ENCODE measurements around the gene MAF. TPM values are rescaled to one million over a fixed set of nuclear protein-coding genes. Genes with fewer than 3 reads are reported as not detected.

The MAF gene
- total and polyA plus RNA-seq, 2 of the 4 experiments (the other 2 are of a cell fraction) = under 0.01 to 0.02 TPM

DNA sequence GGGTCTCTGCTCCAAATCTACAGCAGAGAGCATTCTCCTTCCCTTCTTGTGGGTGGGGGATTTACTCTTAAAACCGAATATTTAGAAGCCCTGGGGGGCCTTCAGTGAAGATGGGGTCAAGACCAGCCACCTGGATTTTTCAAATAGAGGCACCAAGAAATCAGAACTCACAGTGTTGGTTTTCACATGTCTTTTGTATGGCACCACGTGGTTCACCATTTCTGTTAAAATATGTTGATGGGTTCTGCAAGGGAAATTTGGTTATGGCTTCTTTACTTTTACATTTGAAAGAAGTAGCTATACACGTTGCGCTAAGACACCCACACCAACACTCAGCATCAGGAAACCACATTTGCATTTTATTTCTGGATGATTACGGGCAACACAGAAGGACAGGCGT lies 17.7 kb downstream of the MAF start:
- Histone ChIP-seq H3K27me3 (ENCODE audit: control insufficient read depth, insufficient read depth, low read length) (no peaks in the 10 kb centered on the region), H2AK9ac (replicated peaks; ENCODE audit: low read depth, low read length, poor library complexity) (no peak overlapping the region), H2BK15ac (ENCODE audit: low read depth, low read length) (no peak overlapping the region), H2BK5ac (ENCODE audit: low read depth, low read length, poor library complexity, severe bottlenecking) (no peak overlapping the region), H3K36me3 (ENCODE audit: control insufficient read depth, insufficient read depth, low read length) (no peaks in the 10 kb centered on the region), H2AFZ (replicated peaks; ENCODE audit: low read length, poor library complexity) (no peak overlapping the region), H4K8ac (ENCODE audit: low read depth in 2 of 2, low read length in 2 of 2) (no peak overlapping the region), H3K18ac (ENCODE audit: low read depth, low read length) (no peak overlapping the region), H4K91ac (ENCODE audit: insufficient read depth, low read depth, low read length) (no peak overlapping the region), H3K23ac (ENCODE audit: low read depth, low read length) (no peak overlapping the region), H3K56ac (ENCODE audit: extremely low read depth, insufficient read depth, low read length) (no peak overlapping the region), H3K4me2 (ENCODE audit: low read depth, low read length) (no peak overlapping the region), H4K5ac (ENCODE audit: low read depth, low read length) (no peak overlapping the region), H4K20me1 (ENCODE audit: insufficient read depth, low read length) (no peaks in the 10 kb centered on the region), H3K79me1 (ENCODE audit: low read depth in 1 of 2, low read length in 2 of 2) (no peaks in the 10 kb centered on the region), H3K9ac (ENCODE audit: low read depth, low read length) (no peak overlapping the region), H3K27ac (ENCODE audit: insufficient read depth, low read length) (no peak overlapping the region), H3K9me1 (ENCODE audit: insufficient read depth, low read length) (no peaks in the 10 kb centered on the region), H2BK20ac (ENCODE audit: low read depth, low read length) (no peak overlapping the region), H3K4me1 (ENCODE audit: control insufficient read depth, insufficient read depth, low read length) (no peaks in the 10 kb centered on the region), H2BK120ac (ENCODE audit: low read depth, low read length) (no peak overlapping the region), H3K9me3 (ENCODE audit: control insufficient read depth, insufficient read depth, low read length) (no peaks in the 10 kb centered on the region), H3K4me3 (ENCODE audit: insufficient read depth, low read depth, low read length) (no peak overlapping the region), H2AK5ac (ENCODE audit: low read depth, low read length) (no peak overlapping the region), H3K14ac (replicated peaks; ENCODE audit: low read depth, low read length) (no peak overlapping the region), H3K4ac (ENCODE audit: low read depth, low read length) (no peak overlapping the region)
- in situ Hi-C loops (cut with MboI; ENCODE audit: low sequenced_read_pairs) = no loop called here
- POLR2A ChIA-PET (ENCODE audit: unreplicated experiment) = no interaction called here
- no TSS peak for BruUV-seq (replicated peaks)
- WGBS, 2 experiments (ENCODE audit: extremely low coverage in 2 of 2, insufficient read length in 1 of 2) = no CpG with 5 or more reads among the region's 6 CpGs
- no peak for TF ChIP-seq SMC3 (IDR thresholded peaks at IDR 0.05; ENCODE audit: low read depth, low read length)
- TF ChIP-seq FOS (IDR thresholded peaks at IDR 0.05; ENCODE audit: low read depth, low read length) = no peak
- TF ChIP-seq, protein P1, sequence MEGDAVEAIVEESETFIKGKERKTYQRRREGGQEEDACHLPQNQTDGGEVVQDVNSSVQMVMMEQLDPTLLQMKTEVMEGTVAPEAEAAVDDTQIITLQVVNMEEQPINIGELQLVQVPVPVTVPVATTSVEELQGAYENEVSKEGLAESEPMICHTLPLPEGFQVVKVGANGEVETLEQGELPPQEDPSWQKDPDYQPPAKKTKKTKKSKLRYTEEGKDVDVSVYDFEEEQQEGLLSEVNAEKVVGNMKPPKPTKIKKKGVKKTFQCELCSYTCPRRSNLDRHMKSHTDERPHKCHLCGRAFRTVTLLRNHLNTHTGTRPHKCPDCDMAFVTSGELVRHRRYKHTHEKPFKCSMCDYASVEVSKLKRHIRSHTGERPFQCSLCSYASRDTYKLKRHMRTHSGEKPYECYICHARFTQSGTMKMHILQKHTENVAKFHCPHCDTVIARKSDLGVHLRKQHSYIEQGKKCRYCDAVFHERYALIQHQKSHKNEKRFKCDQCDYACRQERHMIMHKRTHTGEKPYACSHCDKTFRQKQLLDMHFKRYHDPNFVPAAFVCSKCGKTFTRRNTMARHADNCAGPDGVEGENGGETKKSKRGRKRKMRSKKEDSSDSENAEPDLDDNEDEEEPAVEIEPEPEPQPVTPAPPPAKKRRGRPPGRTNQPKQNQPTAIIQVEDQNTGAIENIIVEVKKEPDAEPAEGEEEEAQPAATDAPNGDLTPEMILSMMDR (conservative IDR thresholded peaks at IDR 0.05; ENCODE audit: low read depth, low read length) = no peak
- TF ChIP-seq MAFK (IDR thresholded peaks at IDR 0.05; ENCODE audit: low read depth, low read length) = no peak
- no peak for TF ChIP-seq BHLHE40 (IDR thresholded peaks at IDR 0.05; ENCODE audit: low read depth, low read length)
- TF ChIP-seq CHD1 (IDR thresholded peaks at IDR 0.05; ENCODE audit: low read depth, low read length) = no peak
- TF ChIP-seq MXI1 (IDR thresholded peaks at IDR 0.05; ENCODE audit: borderline replicate concordance, low read depth, low read length) = no peak
- TF ChIP-seq POLR2A (IDR thresholded peaks at IDR 0.05; ENCODE audit: low read depth, low read length) = no peak
- no peak for TF ChIP-seq CEBPB (IDR thresholded peaks at IDR 0.05; ENCODE audit: low read depth, low read length)
- no peak for TF ChIP-seq USF2 (IDR thresholded peaks at IDR 0.05; ENCODE audit: low read depth, low read length)
- TF ChIP-seq NFE2L2 (IDR thresholded peaks at IDR 0.05; ENCODE audit: low read depth, low read length) = no peak
- no peak for TF ChIP-seq RAD21 (IDR thresholded peaks at IDR 0.05; ENCODE audit: low read length)
- no peak for TF ChIP-seq ELK1 (IDR thresholded peaks at IDR 0.05; ENCODE audit: borderline replicate concordance, low read depth, low read length)
- no peak for TF ChIP-seq RCOR1 (IDR thresholded peaks at IDR 0.05; ENCODE audit: insufficient replicate concordance, low read length)
- no peak for TF ChIP-seq RFX5 (IDR thresholded peaks at IDR 0.05; ENCODE audit: low read depth, low read length)
- no peak for TF ChIP-seq MAZ (IDR thresholded peaks at IDR 0.05; ENCODE audit: borderline replicate concordance, low read depth, low read length)
- dilution Hi-C loops (cut with HindIII; ENCODE audit: low sequenced_read_pairs, unreplicated experiment) = no loop called here
- CTCF ChIA-PET = no interaction called here
- DNase-seq = no peak
- no peak for ATAC-seq (ENCODE audit: low read depth)
- intact Hi-C loops (cut with micrococcal nuclease) = no loop called here

All from IMR-90 (cell line).